HG02610 (cell line): ENCODE measurements around the gene MAGEA12.
"Not testable (repeated sequence)": the region's sequence is repeated elsewhere in the genome, so short reads cannot be mapped to it uniquely, and the experiment has no call there.

Experiments
- ATAC-seq: cut with Tn5 transposase; IDR thresholded peaks from one replicate; pipeline ENCODE4 v1.9.1; 2021; ENCODE audit warnings: mild to moderate bottlenecking, moderate library complexity; ENCODE audit not compliant: unreplicated experiment

MAGEA12 gene

DNA sequence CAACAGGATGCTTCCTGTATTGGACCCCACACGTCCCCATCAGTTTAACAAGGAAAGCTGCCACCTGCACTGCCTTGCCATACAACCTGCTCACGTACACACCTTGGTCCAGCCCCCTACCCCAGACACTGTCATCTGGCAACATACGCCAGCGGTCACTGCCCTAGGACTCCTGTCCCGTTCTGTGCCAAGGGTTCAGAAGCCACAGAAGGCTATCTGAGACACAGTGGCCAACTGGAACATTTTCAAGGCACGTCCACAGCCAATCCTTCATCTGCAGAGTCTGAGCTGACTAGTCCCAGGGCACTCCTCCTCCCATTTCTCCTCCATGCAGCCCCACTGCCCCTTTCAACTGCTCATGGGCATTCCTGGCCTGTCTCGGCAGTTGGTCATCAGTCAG lies 28.0 kb downstream of the MAGEA12 start:
- not testable (repeated sequence) for ATAC-seq

DNA sequence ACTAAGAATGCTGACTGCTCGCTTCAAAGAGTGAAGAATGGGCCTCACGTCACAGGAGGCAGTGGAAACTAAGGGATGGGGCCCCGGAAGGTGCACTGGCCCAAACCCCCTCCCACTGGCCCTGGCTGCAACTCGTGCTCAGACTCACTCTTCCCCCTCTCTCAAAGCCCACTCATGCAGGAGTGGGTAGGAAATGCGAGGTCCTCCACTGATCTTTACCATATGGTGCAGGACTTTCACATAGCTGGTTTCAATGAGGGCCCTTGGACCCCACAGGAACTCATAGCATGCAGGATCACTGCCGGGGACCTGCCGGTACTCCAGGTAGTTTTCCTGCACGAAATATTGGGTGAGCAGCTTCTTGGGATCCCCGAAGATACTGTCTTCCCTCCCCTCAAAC lies 33.0 kb downstream of the MAGEA12 start:
- ATAC-seq: not testable (repeated sequence)

DNA sequence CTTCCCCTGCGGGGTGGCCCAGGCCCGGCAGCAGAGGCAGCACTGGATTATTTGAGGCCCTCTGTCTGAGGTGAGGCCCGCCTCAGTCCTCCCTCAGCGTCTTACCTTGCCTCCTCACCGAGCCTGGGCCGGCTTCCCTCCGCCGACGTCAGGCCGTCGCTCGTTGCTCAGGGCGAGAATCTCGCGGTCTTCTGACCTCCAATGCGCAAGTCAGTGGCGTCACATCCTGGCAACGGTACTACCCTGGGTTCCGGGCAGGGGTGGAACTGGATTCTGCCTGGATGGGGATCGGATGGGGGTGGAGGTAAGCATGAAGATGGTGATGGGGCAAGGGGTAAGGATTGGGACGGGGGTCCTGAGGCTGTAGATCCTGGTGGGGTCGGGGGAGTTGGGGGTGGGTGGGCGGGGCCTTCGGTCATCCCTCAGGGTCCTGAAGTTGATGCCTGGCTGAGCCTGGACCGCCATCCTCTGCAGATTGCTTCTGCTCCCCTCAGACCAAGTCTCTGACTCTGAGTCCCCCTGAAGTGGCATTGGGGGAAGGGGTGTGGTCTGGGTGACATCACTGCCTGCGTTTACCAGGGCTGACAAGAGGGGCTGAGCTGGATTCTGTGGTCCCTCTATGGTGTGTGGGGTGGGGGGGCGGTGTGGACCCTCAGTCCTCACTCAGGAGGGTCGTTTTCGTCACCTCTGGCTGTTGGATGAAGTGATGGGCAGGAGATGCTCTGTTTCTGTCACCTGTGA lies 36.2 kb downstream of the MAGEA12 start, which contains the start of gene MAGEA6:
TSS of gene MAGEA6 (minus strand) at position 141 of the 741 bp plus-strand sequence. CDS start 2,039 bp downstream, outside the sequence.
- ATAC-seq: not testable (repeated sequence)

DNA sequence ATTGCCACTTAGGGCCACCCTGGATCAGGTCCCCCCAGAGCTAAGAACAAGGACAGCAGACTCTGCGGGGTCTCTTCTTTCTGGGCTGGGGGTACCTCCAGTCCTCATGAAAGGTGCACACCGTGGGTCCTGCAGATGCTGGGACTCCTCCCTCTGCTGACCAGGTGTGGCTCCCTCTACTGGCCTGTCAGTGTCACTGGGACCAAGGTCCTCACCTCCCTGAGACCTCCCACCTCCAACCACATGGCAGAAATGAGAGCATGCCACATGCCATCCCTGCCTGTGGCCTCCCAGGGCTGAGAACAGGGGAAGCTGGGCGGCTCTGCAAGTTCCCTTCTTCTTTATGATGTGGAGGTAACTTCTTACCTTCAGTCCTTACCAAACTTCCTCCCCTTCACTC lies 53.5 kb downstream of the MAGEA12 start:
- not testable (repeated sequence) for ATAC-seq
